IMR-90 (cell line): ENCODE results near the gene NFYB.

Experiments used
- CEBPB ChIP-seq: IDR thresholded peaks from 2 replicates; pipeline ENCODE4 v1.6.1; 2012; ENCODE audit warnings: low read depth, low read length, improper control_type of control experiment
- FOS ChIP-seq: fragments of 150-350 bp; IDR thresholded peaks from 2 replicates; pipeline ENCODE4 v1.6.1; 2016; ENCODE audit warnings: low read depth, low read length
- MAFK ChIP-seq: IDR thresholded peaks from 2 replicates; pipeline ENCODE4 v1.6.1; 2012; ENCODE audit warnings: low read depth, low read length, improper control_type of control experiment
- MXI1 ChIP-seq: IDR thresholded peaks from 2 replicates; pipeline ENCODE4 v1.6.1; 2012; ENCODE audit warnings: low read depth, mild to moderate bottlenecking, low read length, moderate library complexity, borderline replicate concordance
- POLR2A ChIP-seq: IDR thresholded peaks from 2 replicates; pipeline ENCODE4 v1.6.1; 2012; ENCODE audit warnings: mild to moderate bottlenecking, low read depth, low read length
- RAD21 ChIP-seq: IDR thresholded peaks from 2 replicates; pipeline ENCODE4 v1.6.1; 2012; ENCODE audit warnings: low read length, improper control_type of control experiment
- RCOR1 ChIP-seq: IDR thresholded peaks from 2 replicates; pipeline ENCODE4 v1.6.1; 2012; ENCODE audit warnings: mild to moderate bottlenecking, low read length, improper control_type of control experiment; ENCODE audit not compliant: insufficient replicate concordance
- RFX5 ChIP-seq: IDR thresholded peaks from 2 replicates; pipeline ENCODE4 v1.8.0; 2012; ENCODE audit warnings: low read depth, mild to moderate bottlenecking, low read length, moderate library complexity
- SMC3 ChIP-seq: fragments of 150-350 bp; IDR thresholded peaks from 2 replicates; pipeline ENCODE4 v1.6.1; 2016; ENCODE audit warnings: low read depth, mild to moderate bottlenecking, antibody characterized with exemption, low read length, moderate library complexity
- TF ChIP-seq, protein P1 (sequence below): conservative IDR thresholded peaks from 2 replicates; pipeline ENCODE4 v1.5.1; 2012; ENCODE audit warnings: mild to moderate bottlenecking, low read depth, low read length, improper control_type of control experiment
- TF ChIP-seq, protein P2 (sequence below): fragments of 150-350 bp; IDR thresholded peaks from 2 replicates; pipeline ENCODE4 v1.6.1; 2017; ENCODE audit warnings: mild to moderate bottlenecking, antibody characterized with exemption, low read length, low read depth

DNA sequence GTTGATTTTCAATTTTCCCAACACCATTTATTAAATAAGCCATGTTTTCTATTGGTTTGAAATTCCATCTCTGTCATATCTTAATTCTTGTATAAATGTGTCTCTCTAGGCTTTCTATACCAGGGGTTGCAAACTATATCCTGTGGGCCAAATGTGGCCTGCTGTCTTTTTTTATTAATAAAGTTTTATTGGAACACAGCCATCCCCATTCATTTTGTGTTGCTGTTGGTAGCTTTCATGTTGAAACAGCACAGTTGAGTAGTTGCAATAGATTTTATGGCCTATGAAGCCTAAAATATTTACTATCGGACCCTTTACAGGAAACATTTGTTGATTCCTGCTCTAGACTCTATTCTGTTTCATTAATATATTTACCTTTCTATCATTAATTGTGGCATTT lies 64.3 kb downstream of the NFYB start:
- TF ChIP-seq POLR2A: no peak
- TF ChIP-seq, protein P1, sequence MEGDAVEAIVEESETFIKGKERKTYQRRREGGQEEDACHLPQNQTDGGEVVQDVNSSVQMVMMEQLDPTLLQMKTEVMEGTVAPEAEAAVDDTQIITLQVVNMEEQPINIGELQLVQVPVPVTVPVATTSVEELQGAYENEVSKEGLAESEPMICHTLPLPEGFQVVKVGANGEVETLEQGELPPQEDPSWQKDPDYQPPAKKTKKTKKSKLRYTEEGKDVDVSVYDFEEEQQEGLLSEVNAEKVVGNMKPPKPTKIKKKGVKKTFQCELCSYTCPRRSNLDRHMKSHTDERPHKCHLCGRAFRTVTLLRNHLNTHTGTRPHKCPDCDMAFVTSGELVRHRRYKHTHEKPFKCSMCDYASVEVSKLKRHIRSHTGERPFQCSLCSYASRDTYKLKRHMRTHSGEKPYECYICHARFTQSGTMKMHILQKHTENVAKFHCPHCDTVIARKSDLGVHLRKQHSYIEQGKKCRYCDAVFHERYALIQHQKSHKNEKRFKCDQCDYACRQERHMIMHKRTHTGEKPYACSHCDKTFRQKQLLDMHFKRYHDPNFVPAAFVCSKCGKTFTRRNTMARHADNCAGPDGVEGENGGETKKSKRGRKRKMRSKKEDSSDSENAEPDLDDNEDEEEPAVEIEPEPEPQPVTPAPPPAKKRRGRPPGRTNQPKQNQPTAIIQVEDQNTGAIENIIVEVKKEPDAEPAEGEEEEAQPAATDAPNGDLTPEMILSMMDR: no peak
- TF ChIP-seq CEBPB: no peak
- TF ChIP-seq RCOR1: no peak
- no peak for TF ChIP-seq MXI1
- no peak for TF ChIP-seq RFX5
- TF ChIP-seq FOS: no peak
- TF ChIP-seq RAD21: no peak
- no peak for TF ChIP-seq MAFK
- no peak for TF ChIP-seq SMC3
- TF ChIP-seq, protein P2, sequence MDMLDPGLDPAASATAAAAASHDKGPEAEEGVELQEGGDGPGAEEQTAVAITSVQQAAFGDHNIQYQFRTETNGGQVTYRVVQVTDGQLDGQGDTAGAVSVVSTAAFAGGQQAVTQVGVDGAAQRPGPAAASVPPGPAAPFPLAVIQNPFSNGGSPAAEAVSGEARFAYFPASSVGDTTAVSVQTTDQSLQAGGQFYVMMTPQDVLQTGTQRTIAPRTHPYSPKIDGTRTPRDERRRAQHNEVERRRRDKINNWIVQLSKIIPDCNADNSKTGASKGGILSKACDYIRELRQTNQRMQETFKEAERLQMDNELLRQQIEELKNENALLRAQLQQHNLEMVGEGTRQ: no peak
